B cell (primary cell): ENCODE data around the gene TEC.

ENCODE experiments used
- EZH2 ChIP-seq: IDR thresholded peaks from 2 replicates; pipeline ENCODE4 v1.6.1; 2012; ENCODE audit warnings: borderline replicate concordance, low read depth, mild to moderate bottlenecking, moderate library complexity, low read length; ENCODE audit not compliant: insufficient read depth, poor library complexity, severe bottlenecking
- TF ChIP-seq, protein P1 (sequence below): fragments of 200-600 bp; IDR thresholded peaks from one replicate; pipeline ENCODE4 v1.8.0; 2022; ENCODE audit warnings: antibody characterized with exemption, mild to moderate bottlenecking

DNA sequence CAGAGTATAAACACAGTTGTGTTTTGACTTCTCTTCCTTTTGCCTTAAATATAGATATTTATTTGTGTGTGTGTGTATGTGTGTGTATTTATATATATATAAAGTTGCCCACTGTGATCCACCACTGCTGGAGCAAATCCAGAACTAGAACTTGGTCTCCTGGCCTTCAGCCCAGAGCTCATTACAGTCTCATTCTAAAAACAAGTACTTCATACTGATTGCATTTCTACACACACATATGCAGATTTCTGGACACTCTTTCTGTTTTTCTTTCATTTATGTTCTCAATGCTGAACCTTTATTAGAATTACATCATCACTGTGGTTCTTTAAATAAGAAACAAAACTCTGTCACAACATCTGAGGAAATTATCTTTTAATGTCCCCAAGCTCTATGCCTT is 136.0 kb downstream of the TEC start:
- TF ChIP-seq, protein P1, sequence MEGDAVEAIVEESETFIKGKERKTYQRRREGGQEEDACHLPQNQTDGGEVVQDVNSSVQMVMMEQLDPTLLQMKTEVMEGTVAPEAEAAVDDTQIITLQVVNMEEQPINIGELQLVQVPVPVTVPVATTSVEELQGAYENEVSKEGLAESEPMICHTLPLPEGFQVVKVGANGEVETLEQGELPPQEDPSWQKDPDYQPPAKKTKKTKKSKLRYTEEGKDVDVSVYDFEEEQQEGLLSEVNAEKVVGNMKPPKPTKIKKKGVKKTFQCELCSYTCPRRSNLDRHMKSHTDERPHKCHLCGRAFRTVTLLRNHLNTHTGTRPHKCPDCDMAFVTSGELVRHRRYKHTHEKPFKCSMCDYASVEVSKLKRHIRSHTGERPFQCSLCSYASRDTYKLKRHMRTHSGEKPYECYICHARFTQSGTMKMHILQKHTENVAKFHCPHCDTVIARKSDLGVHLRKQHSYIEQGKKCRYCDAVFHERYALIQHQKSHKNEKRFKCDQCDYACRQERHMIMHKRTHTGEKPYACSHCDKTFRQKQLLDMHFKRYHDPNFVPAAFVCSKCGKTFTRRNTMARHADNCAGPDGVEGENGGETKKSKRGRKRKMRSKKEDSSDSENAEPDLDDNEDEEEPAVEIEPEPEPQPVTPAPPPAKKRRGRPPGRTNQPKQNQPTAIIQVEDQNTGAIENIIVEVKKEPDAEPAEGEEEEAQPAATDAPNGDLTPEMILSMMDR: no peak
- TF ChIP-seq EZH2: no peak
